Panc1 (cell line): ENCODE measurements around the gene NUDT22. TPM values are rescaled to one million over a fixed set of nuclear protein-coding genes. Genes with fewer than 3 reads are reported as not detected.

Experiments used
- ATAC-seq: fragments of 200-7000 bp; cut with Tn5 transposase; 2 replicates; pipeline ENCODE4 v1.9.1; 2020; ENCODE audit warnings: mild to moderate bottlenecking, moderate library complexity
- BruUV-seq: library from RNA; stranded (reverse); fragments of 400-500 nt; replicated peaks from 2 replicates; lab custom pipeline; 2021; lab: Mats Ljungman, UMichigan
- CTCF ChIA-PET: fragments of 300-600 bp; sonication (Branson Sonifier 250); formaldehyde crosslinking; loops from one replicate; lab custom pipeline; 2022; ENCODE audit warnings: antibody characterized with exemption; lab: Charles Lee
- POLR2A ChIA-PET: fragments of 300-600 bp; sonication (Branson Sonifier 250); formaldehyde crosslinking; loops from one replicate; lab custom pipeline; 2022; ENCODE audit warnings: antibody characterized with exemption; lab: Charles Lee
- DNase-seq: peaks from one replicate; pipeline ENCODE4 v3.0.0-alpha.2; 2010; ENCODE audit warnings: low read depth, low spot score
- H3K27ac ChIP-seq: 2 replicates; pipeline ENCODE4 v1.5.1; 2011; ENCODE audit warnings: mild to moderate bottlenecking, low read length, inconsistent platforms
- H3K27me3 ChIP-seq: fragments of 200-500 bp; sonication (Bioruptor generic); 2 replicates; pipeline ENCODE4 v1.6.0; 2014; ENCODE audit warnings: low read length, inconsistent platforms; ENCODE audit not compliant: control insufficient read depth, insufficient read depth
- H3K36me3 ChIP-seq: fragments of 200-500 bp; sonication (Bioruptor generic); 2 replicates; pipeline ENCODE4 v1.5.1; 2014; ENCODE audit warnings: inconsistent platforms, mild to moderate bottlenecking, low read length, moderate library complexity; ENCODE audit not compliant: control insufficient read depth, insufficient read depth
- H3K4me1 ChIP-seq: 2 replicates; pipeline ENCODE4 v1.5.1; 2011; ENCODE audit warnings: inconsistent platforms, mild to moderate bottlenecking, low read length, moderate library complexity; ENCODE audit not compliant: control insufficient read depth, insufficient read depth
- H3K4me3 ChIP-seq, 2 experiments: 2 replicates each; pipeline ENCODE4 v1.5.1; 2011 to 2012; ENCODE audit warnings: low read depth in 2 of 2, low read length in 2 of 2, mild to moderate bottlenecking in 2 of 2, inconsistent platforms in 1 of 2, moderate library complexity in 1 of 2
- H3K9me3 ChIP-seq: fragments of 200-500 bp; sonication (Bioruptor generic); 2 replicates; pipeline ENCODE4 v1.5.1; 2014; ENCODE audit warnings: low read depth, mild to moderate bottlenecking, inconsistent platforms, low read length, moderate library complexity; ENCODE audit not compliant: control insufficient read depth, insufficient read depth
- POLR2AphosphoS5 ChIP-seq: IDR thresholded peaks from 2 replicates; pipeline ENCODE4 v1.6.1; 2012; ENCODE audit warnings: mild to moderate bottlenecking, low read depth, low read length, moderate library complexity
- SIN3A ChIP-seq: IDR thresholded peaks from 2 replicates; pipeline ENCODE4 v1.6.1; 2012; ENCODE audit warnings: low read depth, mild to moderate bottlenecking, low read length, moderate library complexity, borderline replicate concordance; ENCODE audit not compliant: insufficient read depth
- TCF7L2 ChIP-seq: IDR thresholded peaks from 2 replicates; pipeline ENCODE4 v1.6.1; 2011; ENCODE audit warnings: mild to moderate bottlenecking, low read depth, low read length, inconsistent platforms
- in situ Hi-C: cut with HindIII; loops from 2 replicates; pipeline ENCODE4 v1.10.0; 2016; ENCODE audit warnings: low sequenced_read_pairs, low pct_unique_long_range_greater_than_20kb
- intact Hi-C: fragments of 100-400 bp; cut with micrococcal nuclease; formaldehyde crosslinking; loops from one replicate; pipeline ENCODE4 v1.10.0; 2022; ENCODE audit not compliant: unreplicated experiment
- total RNA-seq: library from RNA; stranded (reverse); gene quantifications from one replicate; pipeline ENCODE4 v1.2.1, GENCODE V29; 2021; ENCODE audit not compliant: unreplicated experiment
- TF ChIP-seq, protein P1 (sequence below): fragments of 450-650 bp; IDR thresholded peaks from 2 replicates; pipeline ENCODE4 v1.5.1; 2017; ENCODE audit warnings: mild to moderate bottlenecking
- TF ChIP-seq, protein P2 (sequence below), 2 experiments: IDR thresholded peaks; 2 replicates each; pipeline ENCODE4 v1.6.1; 2011 to 2012; ENCODE audit warnings: low read depth in 2 of 2, control low read depth in 1 of 2, low read length in 1 of 2, mild to moderate bottlenecking in 1 of 2, moderate library complexity in 1 of 2; ENCODE audit not compliant: insufficient read depth in 1 of 2

The NUDT22 gene
- total RNA-seq, 1 experiment from 2014 or later, result 98.8 TPM

DNA sequence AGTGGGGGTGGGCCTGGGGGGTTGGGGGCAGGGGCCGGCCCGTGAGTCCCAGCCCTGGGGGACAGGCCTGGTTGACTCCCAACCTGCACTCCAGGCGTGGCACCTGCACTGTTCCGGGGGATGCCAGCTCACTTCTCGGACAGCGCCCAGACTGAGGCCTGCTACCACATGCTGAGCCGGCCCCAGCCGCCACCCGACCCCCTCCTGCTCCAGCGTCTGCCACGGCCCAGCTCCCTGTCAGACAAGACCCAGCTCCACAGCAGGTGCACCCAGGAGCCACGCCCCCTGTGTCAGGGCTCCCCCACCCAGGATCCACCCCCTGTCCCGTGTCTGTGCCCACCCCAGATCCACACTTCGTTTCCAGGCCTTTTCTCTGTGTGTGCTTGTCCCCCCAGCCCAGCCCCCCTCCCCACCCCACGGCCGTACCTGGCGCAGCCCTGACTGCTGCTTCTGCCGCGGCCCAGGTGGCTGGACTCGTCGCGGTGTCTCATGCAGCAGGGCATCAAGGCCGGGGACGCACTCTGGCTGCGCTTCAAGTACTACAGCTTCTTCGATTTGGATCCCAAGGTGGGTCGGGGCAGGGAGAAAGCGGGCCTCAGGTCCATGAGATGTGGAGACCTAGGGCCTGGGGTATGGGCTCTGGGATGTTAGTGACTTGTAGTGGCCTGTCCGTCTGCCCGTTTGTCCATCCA lies 14.7 kb upstream of the NUDT22 start:
- Histone ChIP-seq H3K27ac (no peak overlapping the region), H3K4me3 (no peak overlapping the region), H3K36me3 (no peaks in the 10 kb centered on the region), H3K4me1 (no peaks in the 10 kb centered on the region; the same call in 1 of the 2 replicates), H3K27me3 (no peaks in the 10 kb centered on the region), H3K9me3 (no peaks in the 10 kb centered on the region)
- ChIA-PET POLR2A (no interaction called here), CTCF (no interaction called here)
- ATAC-seq (no peak), DNase-seq (no peak)
- in situ Hi-C loops (no loop called here), intact Hi-C loops (no loop called here)
- no TSS peak for BruUV-seq
- TF ChIP-seq TCF7L2, result no peak
- TF ChIP-seq, protein P1, sequence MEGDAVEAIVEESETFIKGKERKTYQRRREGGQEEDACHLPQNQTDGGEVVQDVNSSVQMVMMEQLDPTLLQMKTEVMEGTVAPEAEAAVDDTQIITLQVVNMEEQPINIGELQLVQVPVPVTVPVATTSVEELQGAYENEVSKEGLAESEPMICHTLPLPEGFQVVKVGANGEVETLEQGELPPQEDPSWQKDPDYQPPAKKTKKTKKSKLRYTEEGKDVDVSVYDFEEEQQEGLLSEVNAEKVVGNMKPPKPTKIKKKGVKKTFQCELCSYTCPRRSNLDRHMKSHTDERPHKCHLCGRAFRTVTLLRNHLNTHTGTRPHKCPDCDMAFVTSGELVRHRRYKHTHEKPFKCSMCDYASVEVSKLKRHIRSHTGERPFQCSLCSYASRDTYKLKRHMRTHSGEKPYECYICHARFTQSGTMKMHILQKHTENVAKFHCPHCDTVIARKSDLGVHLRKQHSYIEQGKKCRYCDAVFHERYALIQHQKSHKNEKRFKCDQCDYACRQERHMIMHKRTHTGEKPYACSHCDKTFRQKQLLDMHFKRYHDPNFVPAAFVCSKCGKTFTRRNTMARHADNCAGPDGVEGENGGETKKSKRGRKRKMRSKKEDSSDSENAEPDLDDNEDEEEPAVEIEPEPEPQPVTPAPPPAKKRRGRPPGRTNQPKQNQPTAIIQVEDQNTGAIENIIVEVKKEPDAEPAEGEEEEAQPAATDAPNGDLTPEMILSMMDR, result no peak
- TF ChIP-seq POLR2AphosphoS5, result no peak
- no peak for TF ChIP-seq SIN3A
- TF ChIP-seq, protein P2, sequence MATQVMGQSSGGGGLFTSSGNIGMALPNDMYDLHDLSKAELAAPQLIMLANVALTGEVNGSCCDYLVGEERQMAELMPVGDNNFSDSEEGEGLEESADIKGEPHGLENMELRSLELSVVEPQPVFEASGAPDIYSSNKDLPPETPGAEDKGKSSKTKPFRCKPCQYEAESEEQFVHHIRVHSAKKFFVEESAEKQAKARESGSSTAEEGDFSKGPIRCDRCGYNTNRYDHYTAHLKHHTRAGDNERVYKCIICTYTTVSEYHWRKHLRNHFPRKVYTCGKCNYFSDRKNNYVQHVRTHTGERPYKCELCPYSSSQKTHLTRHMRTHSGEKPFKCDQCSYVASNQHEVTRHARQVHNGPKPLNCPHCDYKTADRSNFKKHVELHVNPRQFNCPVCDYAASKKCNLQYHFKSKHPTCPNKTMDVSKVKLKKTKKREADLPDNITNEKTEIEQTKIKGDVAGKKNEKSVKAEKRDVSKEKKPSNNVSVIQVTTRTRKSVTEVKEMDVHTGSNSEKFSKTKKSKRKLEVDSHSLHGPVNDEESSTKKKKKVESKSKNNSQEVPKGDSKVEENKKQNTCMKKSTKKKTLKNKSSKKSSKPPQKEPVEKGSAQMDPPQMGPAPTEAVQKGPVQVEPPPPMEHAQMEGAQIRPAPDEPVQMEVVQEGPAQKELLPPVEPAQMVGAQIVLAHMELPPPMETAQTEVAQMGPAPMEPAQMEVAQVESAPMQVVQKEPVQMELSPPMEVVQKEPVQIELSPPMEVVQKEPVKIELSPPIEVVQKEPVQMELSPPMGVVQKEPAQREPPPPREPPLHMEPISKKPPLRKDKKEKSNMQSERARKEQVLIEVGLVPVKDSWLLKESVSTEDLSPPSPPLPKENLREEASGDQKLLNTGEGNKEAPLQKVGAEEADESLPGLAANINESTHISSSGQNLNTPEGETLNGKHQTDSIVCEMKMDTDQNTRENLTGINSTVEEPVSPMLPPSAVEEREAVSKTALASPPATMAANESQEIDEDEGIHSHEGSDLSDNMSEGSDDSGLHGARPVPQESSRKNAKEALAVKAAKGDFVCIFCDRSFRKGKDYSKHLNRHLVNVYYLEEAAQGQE (IDR thresholded peaks at IDR 0.05; ENCODE audit: insufficient read depth in 1 of 2, low read depth in 2 of 2, low read length in 1 of 2), result no peak

DNA sequence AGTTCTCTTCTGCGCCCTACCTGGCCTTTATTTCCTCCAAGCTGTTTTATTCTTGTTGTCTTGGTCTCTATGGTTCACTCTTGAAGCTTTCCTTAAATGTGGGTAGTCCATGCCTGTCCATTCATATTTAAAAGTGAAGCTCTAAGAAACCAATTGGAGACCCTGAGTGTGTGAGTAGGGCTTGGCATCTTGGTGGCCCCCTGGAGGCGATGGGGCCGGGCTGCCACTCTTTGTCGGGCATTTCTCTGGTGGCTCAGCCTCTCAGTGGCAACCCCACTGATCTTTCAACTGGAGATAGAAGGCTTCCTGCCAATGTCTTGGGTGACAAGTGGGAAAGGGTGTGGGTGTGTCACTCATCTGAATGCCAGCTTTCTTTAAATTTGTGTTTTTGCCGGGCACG lies 9.2 kb upstream of the NUDT22 start:
- no peaks in the 10 kb centered on the region for H3K27me3 ChIP-seq
- intact Hi-C loops (no loop called here), in situ Hi-C loops (no loop called here)
- ATAC-seq, result no peak
- CTCF ChIA-PET, result no interaction called here
- DNase-seq, result no peak
- TF ChIP-seq TCF7L2 (no peak), POLR2AphosphoS5 (no peak), SIN3A (no peak)
- TF ChIP-seq, protein P1, result no peak
- TF ChIP-seq, protein P2 (IDR thresholded peaks at IDR 0.05; ENCODE audit: insufficient read depth in 1 of 2, low read depth in 2 of 2, low read length in 1 of 2), result no peak
- POLR2A ChIA-PET, result interaction anchor here (0.7 kb wide), 1 partner anchor 13 kb away, joined by 4 read pairs; no protein-coding TSS in a partner anchor
- no peaks in the 10 kb centered on the region for H3K9me3 ChIP-seq
- no peaks in the 10 kb centered on the region for H3K36me3 ChIP-seq
- H3K27ac ChIP-seq, result no peak overlapping the region
- no peak overlapping the region for H3K4me3 ChIP-seq
- no peaks in the 10 kb centered on the region for H3K4me1 ChIP-seq
- no TSS peak for BruUV-seq
